ENCODE measurements around the gene CAMTA1.

CAMTA1 gene

DNA sequence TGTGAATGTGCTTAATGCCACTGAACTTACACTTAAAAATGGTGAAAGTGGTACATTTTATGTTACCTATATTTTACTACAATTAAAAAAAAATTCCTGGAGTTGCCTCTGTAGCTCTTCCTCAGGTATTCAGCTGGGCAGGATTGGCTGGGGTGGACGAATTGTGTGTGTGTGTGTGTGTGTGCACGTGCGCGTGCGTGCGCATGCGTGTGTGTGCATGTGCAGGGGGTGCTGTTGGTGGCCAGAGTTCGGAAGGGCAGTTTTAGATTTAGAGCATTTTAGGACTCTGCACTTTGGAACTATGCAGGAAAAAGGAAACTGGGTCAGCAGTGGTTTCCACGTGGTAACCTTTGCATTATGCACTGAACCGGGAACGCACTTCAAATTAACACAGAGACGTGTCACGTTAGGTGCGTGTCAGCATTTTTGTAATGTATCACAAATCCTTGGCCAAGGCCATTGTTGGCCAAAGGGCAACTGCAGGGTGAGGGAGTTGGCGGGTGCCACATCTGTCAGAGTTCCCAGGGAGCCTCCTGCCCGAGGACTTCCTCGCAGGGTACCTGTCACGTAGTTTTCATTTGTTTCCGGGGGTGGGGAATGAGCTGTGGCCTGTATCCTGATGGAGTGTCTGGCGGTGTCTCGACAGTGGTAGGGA, 312.8 kb downstream of the CAMTA1 start:
- DNase-seq (ENCODE audit: low read depth), result no peak
- TF ChIP-seq, protein P1, sequence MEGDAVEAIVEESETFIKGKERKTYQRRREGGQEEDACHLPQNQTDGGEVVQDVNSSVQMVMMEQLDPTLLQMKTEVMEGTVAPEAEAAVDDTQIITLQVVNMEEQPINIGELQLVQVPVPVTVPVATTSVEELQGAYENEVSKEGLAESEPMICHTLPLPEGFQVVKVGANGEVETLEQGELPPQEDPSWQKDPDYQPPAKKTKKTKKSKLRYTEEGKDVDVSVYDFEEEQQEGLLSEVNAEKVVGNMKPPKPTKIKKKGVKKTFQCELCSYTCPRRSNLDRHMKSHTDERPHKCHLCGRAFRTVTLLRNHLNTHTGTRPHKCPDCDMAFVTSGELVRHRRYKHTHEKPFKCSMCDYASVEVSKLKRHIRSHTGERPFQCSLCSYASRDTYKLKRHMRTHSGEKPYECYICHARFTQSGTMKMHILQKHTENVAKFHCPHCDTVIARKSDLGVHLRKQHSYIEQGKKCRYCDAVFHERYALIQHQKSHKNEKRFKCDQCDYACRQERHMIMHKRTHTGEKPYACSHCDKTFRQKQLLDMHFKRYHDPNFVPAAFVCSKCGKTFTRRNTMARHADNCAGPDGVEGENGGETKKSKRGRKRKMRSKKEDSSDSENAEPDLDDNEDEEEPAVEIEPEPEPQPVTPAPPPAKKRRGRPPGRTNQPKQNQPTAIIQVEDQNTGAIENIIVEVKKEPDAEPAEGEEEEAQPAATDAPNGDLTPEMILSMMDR (IDR thresholded peaks at IDR 0.05; ENCODE audit: insufficient read depth, low read depth, low read length, missing control alignments), result no peak
- H3K4me3 ChIP-seq (ENCODE audit: low read depth, low read length), result no peak overlapping the region

DNA sequence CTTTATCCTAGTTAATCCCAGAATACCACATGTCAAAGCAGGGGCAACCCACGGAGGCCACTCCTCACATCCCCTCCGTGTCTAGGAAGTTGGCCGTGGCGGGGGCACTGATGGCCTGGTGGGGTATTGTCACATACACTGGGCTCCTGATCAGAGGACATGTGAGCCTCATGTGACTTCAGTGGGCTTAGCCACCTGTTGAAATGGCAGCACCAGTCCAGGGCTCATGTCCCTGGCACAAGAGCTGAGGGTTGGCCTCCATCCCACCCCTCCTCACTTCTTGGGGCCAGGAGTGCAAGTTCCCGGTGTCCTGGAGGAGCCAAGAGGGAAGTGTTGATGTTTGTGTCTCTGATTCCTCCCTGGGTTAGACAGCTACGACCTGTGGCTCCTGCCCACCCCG, 313.4 kb downstream of the CAMTA1 start:
- TF ChIP-seq, protein P1 (IDR thresholded peaks at IDR 0.05; ENCODE audit: insufficient read depth, low read depth, low read length, missing control alignments), result no peak
- no peak overlapping the region for H3K4me3 ChIP-seq (ENCODE audit: low read depth, low read length)
- DNase-seq (ENCODE audit: low read depth), result no peak

DNA sequence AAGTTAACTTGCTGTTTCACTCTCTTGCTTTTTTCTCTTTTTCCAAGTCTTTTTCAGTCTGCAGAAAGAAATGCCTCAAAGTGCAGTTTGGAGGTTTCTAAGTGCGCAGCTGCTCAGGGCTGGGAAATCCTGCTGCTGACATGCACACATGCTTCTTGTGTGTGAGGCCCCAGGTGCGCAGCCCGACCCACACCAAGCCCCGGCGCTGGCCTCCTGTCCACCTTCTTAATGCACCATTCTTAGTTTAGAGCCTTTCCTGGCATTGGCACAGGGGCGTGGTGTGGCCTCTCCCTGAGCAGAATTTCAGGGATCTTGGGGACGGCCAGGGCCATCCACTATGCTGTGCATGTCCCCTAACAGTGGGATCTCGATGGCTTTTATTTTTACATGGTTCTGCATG, 315.2 kb downstream of the CAMTA1 start:
- no peak overlapping the region for H3K4me3 ChIP-seq (ENCODE audit: low read depth, low read length)
- no peak for DNase-seq (ENCODE audit: low read depth)
- TF ChIP-seq, protein P1 (IDR thresholded peaks at IDR 0.05; ENCODE audit: insufficient read depth, low read depth, low read length, missing control alignments), result no peak

DNA sequence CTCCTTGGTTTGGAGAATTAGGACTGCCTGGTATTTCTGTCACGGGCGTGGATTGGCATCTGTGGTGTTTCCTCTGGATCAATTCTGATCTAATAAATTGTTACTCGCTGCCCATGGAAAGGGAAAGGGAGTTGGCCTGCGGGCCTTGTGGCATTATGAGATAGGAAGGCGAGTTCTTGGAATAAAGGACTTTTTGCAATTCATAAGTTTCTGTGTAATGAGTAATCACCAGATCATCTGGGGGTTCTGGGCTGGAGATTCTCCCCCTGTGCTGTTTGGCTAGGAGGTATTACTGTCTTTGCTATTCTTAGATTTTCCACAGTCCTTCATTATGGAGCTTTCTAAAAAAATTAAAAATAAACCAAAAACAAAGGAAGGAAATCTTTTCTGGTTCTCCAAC, 315.9 kb downstream of the CAMTA1 start:
- DNase-seq (ENCODE audit: low read depth), result no peak
- H3K4me3 ChIP-seq (ENCODE audit: low read depth, low read length), result no peak overlapping the region
- TF ChIP-seq, protein P1 (IDR thresholded peaks at IDR 0.05; ENCODE audit: insufficient read depth, low read depth, low read length, missing control alignments), result no peak

DNA sequence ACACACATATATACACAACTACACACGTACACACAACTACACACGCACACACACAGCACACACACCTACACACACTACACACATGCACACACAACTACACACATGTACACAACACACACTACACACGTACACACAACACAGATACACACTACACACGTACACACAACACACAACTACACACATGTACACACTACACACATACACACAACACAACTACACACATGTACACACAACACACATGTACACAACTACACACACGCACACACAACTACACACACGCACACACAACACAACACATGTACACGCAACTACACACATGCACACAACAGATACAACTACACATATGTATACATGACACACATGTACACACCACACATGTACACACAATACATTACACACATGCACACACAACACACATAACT, 318.1 kb downstream of the CAMTA1 start:
- TF ChIP-seq, protein P1 (IDR thresholded peaks at IDR 0.05; ENCODE audit: insufficient read depth, low read depth, low read length, missing control alignments), result no peak
- H3K4me3 ChIP-seq (ENCODE audit: low read depth, low read length), result no peak overlapping the region
- DNase-seq (ENCODE audit: low read depth), result no peak

DNA sequence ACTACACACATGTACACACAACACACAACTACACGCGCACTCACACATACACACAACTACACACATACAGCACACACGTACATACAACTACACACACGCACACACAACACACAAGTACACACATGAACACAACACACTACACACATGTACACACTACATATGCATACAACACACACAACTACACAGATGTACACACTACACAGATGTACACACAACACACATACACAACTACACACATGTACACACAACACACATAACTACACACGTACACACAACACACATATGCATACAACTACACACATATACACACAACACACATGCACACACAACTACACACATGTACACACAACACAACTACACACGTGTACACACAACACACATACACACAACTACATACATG, 318.6 kb downstream of the CAMTA1 start:
- no peak for DNase-seq (ENCODE audit: low read depth)
- no peak overlapping the region for H3K4me3 ChIP-seq (ENCODE audit: low read depth, low read length)
- TF ChIP-seq, protein P1 (IDR thresholded peaks at IDR 0.05; ENCODE audit: insufficient read depth, low read depth, low read length, missing control alignments), result no peak

DNA sequence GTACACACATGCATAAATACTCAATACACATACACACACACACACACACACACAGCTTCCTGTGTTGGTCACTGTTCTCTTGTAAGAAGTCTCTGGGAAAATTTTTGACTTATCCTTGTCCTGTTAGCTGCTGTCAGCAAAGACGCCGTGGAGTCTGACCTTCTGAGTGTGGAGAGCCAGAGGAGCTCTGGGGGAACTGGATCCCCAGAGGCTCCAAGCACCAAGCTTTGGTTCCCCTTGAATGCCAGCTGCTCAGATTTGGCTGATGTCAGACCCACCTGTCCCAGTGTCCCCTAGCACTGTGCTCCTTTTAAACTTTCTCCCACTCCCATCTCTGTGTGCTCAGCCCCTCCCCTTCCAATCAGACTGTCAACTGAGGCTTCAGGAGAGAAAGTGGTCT, 319.1 kb downstream of the CAMTA1 start:
- H3K4me3 ChIP-seq (ENCODE audit: low read depth, low read length), result no peak overlapping the region
- no peak for DNase-seq (ENCODE audit: low read depth)
- TF ChIP-seq, protein P1 (IDR thresholded peaks at IDR 0.05; ENCODE audit: insufficient read depth, low read depth, low read length, missing control alignments), result no peak

Measured in GM12865 (cell line).